MM.1S (cell line): ENCODE data around the gene GALNS.

ENCODE experiments used
- DNase-seq: peaks from one replicate; pipeline ENCODE4 v3.0.0-alpha.2; 2015
- H2AFZ ChIP-seq: fragments of 300-600 bp; sonication (generic); 2 replicates; pipeline ENCODE4 v1.6.0; 2016; ENCODE audit warnings: antibody characterized with exemption, low read length
- H3F3A ChIP-seq: fragments of 300-600 bp; sonication (generic); 2 replicates; pipeline ENCODE4 v1.6.1; 2016; ENCODE audit warnings: mild to moderate bottlenecking, antibody characterized with exemption, low read length, moderate library complexity, mixed read lengths; ENCODE audit not compliant: insufficient read depth
- H3K27ac ChIP-seq: fragments of 300-600 bp; sonication (generic); 2 replicates; pipeline ENCODE4 v1.5.1; 2016; ENCODE audit warnings: mild to moderate bottlenecking, low read length
- H3K27me3 ChIP-seq: fragments of 300-600 bp; sonication (generic); replicated peaks from 2 replicates; pipeline ENCODE4 v1.6.0; 2016; ENCODE audit warnings: low read length; ENCODE audit not compliant: insufficient read depth
- H3K36me3 ChIP-seq: fragments of 300-600 bp; sonication (generic); replicated peaks from 2 replicates; pipeline ENCODE4 v1.6.1; 2016; ENCODE audit warnings: mild to moderate bottlenecking, low read length, mixed read lengths; ENCODE audit not compliant: insufficient read depth
- H3K4me1 ChIP-seq: fragments of 300-600 bp; sonication (generic); 2 replicates; pipeline ENCODE4 v1.6.1; 2016; ENCODE audit warnings: low read length, mixed read lengths
- H3K4me2 ChIP-seq: fragments of 300-600 bp; sonication (generic); 2 replicates; pipeline ENCODE4 v1.6.0; 2016; ENCODE audit warnings: low read depth, low read length
- H3K4me3 ChIP-seq: fragments of 300-600 bp; sonication (generic); 2 replicates; pipeline ENCODE4 v1.5.1; 2016; ENCODE audit warnings: low read length, mixed read lengths
- H3K79me2 ChIP-seq: fragments of 300-600 bp; sonication (generic); 2 replicates; pipeline ENCODE4 v1.6.1; 2016; ENCODE audit warnings: mixed run types, low read length, mixed read lengths
- H3K9ac ChIP-seq: fragments of 300-600 bp; sonication (generic); 2 replicates; pipeline ENCODE4 v1.6.1; 2016; ENCODE audit warnings: low read length, mixed read lengths
- H3K9me2 ChIP-seq: fragments of 300-600 bp; sonication (generic); replicated peaks from 2 replicates; pipeline ENCODE4 v1.6.1; 2016; ENCODE audit warnings: mild to moderate bottlenecking, low read length, mixed read lengths; ENCODE audit not compliant: insufficient read depth
- H3K9me3 ChIP-seq: fragments of 300-600 bp; sonication (generic); replicated peaks from 2 replicates; pipeline ENCODE4 v1.6.1; 2016; ENCODE audit warnings: mild to moderate bottlenecking, low read length, mixed read lengths; ENCODE audit not compliant: insufficient read depth
- H4K20me1 ChIP-seq: fragments of 300-600 bp; sonication (generic); 2 replicates; pipeline ENCODE4 v1.6.1; 2016; ENCODE audit warnings: mild to moderate bottlenecking, low read length, moderate library complexity, mixed read lengths; ENCODE audit not compliant: insufficient read depth
- EZH2 ChIP-seq: fragments of 300-600 bp; sonication (generic); optimal IDR thresholded peaks from 2 replicates; pipeline ENCODE3; 2017; ENCODE audit warnings: low read depth, mild to moderate bottlenecking, antibody characterized with exemption, low read length, mixed read lengths
- EZH2phosphoT487 ChIP-seq: fragments of 300-600 bp; sonication (generic); IDR thresholded peaks from 2 replicates; pipeline ENCODE4 v1.6.1; 2018; ENCODE audit warnings: antibody characterized with exemption, low read length
- TF ChIP-seq, protein P1 (sequence below): fragments of 300-600 bp; sonication (generic); IDR thresholded peaks from 2 replicates; pipeline ENCODE4 v1.5.1; 2016; ENCODE audit warnings: antibody characterized with exemption, low read length, mixed read lengths

GALNS gene

GRCh38 chr16:88807142-88807625, 49.6 kb downstream of the GALNS start:
- H3F3A ChIP-seq = peaks cover 10% of the 10 kb centered on the region; the same call in 1 of the 2 replicates
- H3K27ac ChIP-seq = no peak overlapping the region
- no peaks in the 10 kb centered on the region for H3K9me2 ChIP-seq
- no peaks in the 10 kb centered on the region for H3K9me3 ChIP-seq
- no peak overlapping the region for H3K9ac ChIP-seq
- peaks cover 6% of the 10 kb centered on the region; the same call in 1 of the 2 replicates for H3K4me1 ChIP-seq
- H3K4me3 ChIP-seq = no peak overlapping the region
- H3K36me3 ChIP-seq = no peaks in the 10 kb centered on the region
- no peak overlapping the region for H3K4me2 ChIP-seq
- H3K27me3 ChIP-seq = no peaks in the 10 kb centered on the region
- DNase-seq = no peak
- H4K20me1 ChIP-seq = no peaks in the 10 kb centered on the region
- no peak overlapping the region for H2AFZ ChIP-seq
- TF ChIP-seq, protein P1, sequence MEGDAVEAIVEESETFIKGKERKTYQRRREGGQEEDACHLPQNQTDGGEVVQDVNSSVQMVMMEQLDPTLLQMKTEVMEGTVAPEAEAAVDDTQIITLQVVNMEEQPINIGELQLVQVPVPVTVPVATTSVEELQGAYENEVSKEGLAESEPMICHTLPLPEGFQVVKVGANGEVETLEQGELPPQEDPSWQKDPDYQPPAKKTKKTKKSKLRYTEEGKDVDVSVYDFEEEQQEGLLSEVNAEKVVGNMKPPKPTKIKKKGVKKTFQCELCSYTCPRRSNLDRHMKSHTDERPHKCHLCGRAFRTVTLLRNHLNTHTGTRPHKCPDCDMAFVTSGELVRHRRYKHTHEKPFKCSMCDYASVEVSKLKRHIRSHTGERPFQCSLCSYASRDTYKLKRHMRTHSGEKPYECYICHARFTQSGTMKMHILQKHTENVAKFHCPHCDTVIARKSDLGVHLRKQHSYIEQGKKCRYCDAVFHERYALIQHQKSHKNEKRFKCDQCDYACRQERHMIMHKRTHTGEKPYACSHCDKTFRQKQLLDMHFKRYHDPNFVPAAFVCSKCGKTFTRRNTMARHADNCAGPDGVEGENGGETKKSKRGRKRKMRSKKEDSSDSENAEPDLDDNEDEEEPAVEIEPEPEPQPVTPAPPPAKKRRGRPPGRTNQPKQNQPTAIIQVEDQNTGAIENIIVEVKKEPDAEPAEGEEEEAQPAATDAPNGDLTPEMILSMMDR = no peak
- no peak for TF ChIP-seq EZH2
- TF ChIP-seq EZH2phosphoT487 = no peak
- peaks cover 60% of the 10 kb centered on the region for H3K79me2 ChIP-seq

DNA sequence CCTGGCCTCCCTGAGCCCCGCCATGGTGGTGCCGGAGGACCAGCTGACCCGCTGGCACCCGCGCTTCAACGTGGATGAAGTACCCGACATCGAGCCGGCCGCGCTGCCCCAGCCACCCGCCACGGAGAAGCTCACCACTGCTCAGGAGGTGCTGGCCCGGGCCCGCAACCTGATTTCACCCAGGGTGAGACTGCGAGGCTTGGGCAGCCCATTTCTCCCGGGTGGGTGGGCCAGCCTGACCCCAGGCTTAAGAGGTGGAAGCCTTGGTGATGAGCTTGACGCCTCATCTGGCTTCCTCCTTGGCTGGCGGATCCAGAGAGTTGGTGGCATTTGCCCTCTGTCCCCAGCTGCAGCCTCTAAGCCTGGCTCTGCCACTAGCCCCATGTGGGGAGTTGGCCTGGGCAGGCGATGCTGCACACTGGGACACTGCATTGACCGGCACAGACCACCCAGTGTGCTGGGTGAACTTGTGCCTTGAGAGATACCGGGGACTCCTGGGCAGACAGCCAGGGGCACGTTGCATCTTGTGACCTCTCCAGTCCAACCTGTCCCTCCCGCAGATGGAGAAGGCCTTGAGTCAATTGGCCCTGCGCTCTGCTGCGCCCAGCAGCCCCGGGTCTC, 50.1 kb downstream of the GALNS start:
- H3F3A ChIP-seq = peaks cover 10% of the 10 kb centered on the region; the same call in 1 of the 2 replicates
- no peak for DNase-seq
- H3K9me2 ChIP-seq = no peaks in the 10 kb centered on the region
- no peak overlapping the region for H3K4me3 ChIP-seq
- no peaks in the 10 kb centered on the region for H3K9me3 ChIP-seq
- H3K4me1 ChIP-seq = peaks cover 6% of the 10 kb centered on the region; the same call in 1 of the 2 replicates
- no peak for TF ChIP-seq EZH2phosphoT487
- no peak for TF ChIP-seq EZH2
- TF ChIP-seq, protein P1 = no peak
- no peaks in the 10 kb centered on the region for H4K20me1 ChIP-seq
- no peak overlapping the region for H3K9ac ChIP-seq
- no peak overlapping the region for H3K27ac ChIP-seq
- no peaks in the 10 kb centered on the region for H3K36me3 ChIP-seq
- H3K79me2 ChIP-seq = peaks cover 60% of the 10 kb centered on the region
- H3K27me3 ChIP-seq = no peaks in the 10 kb centered on the region
- H2AFZ ChIP-seq = no peak overlapping the region
- H3K4me2 ChIP-seq = no peak overlapping the region

GRCh38 chr16:88805887-88806393, 50.8 kb downstream of the GALNS start:
- H3F3A ChIP-seq = peaks cover 10% of the 10 kb centered on the region; the same call in 1 of the 2 replicates
- peaks cover 54% of the 10 kb centered on the region for H3K79me2 ChIP-seq
- H3K9me3 ChIP-seq = no peaks in the 10 kb centered on the region
- TF ChIP-seq, protein P1 = no peak
- TF ChIP-seq EZH2 (no peak), EZH2phosphoT487 (no peak)
- H3K4me3 ChIP-seq = no peak overlapping the region
- no peak overlapping the region for H3K9ac ChIP-seq
- H3K9me2 ChIP-seq = no peaks in the 10 kb centered on the region
- no peaks in the 10 kb centered on the region for H3K27me3 ChIP-seq
- H3K4me2 ChIP-seq = no peak overlapping the region
- no peaks in the 10 kb centered on the region for H3K36me3 ChIP-seq
- DNase-seq = no peak
- H4K20me1 ChIP-seq = no peaks in the 10 kb centered on the region
- H3K4me1 ChIP-seq = peaks cover 6% of the 10 kb centered on the region; the same call in 1 of the 2 replicates
- H3K27ac ChIP-seq = no peak overlapping the region
- H2AFZ ChIP-seq = no peak overlapping the region
